Measurements from ENCODE around the gene FOXJ3.
"Not testable (repeated sequence)": the region's sequence is repeated elsewhere in the genome, so short reads cannot be mapped to it uniquely, and the experiment has no call there.

FOXJ3 gene

DNA sequence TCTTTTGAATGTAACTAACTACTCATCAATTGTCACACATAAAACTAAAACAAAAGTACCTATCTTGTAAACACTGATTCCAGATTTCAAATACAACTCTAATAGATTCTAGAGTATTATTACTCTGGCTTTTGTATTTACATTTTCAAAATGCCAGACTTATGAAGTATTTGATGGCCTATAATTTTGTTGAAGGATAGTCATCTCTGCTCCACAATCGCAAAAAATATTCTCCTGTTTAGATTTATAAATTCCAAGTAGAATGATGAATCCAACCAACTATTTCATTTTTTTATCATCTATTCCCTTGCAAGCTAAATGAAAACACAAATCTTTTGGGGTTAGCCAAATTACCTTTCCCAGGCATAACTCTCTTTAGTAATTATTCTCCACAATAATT lies 95.5 kb downstream of the FOXJ3 start:
- DNase-seq = no peak

DNA sequence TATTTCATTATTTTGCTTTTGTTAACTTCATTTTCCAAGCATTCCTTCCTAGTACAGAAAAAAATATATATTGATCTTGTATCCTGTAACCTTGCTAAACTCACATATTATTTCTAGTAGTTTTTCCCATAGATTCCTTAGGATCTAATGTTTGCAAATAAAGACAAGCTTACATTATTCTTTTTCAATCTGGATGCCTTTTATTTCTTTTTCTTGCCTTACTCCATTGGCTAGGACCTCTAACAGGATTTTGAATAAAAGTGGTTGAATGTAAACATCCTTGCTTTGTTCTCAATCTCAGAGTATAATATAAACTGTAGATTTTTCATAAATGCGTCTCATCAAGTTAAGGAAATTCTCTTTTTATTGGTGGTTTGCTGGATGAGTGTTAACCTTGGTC lies 96.0 kb downstream of the FOXJ3 start:
- DNase-seq = no peak

DNA sequence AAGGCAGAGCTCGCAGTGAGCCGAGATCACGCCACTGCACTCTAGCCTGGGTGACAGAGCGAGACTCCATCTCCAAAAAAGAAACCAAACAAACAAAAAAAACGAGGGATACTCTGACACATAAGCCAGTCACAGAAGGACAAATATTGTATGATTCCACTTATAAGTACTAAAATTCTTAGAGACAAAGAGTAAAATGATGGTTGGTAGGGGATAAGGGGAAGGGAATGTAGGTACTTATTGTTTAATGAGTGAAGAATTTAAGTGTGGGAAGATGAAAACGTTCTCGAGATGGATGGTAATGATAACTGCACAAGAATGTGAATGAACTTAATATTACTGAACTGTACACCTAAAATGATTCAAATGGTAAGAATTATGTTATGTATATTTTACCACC lies 103.8 kb downstream of the FOXJ3 start:
- no peak for DNase-seq

DNA sequence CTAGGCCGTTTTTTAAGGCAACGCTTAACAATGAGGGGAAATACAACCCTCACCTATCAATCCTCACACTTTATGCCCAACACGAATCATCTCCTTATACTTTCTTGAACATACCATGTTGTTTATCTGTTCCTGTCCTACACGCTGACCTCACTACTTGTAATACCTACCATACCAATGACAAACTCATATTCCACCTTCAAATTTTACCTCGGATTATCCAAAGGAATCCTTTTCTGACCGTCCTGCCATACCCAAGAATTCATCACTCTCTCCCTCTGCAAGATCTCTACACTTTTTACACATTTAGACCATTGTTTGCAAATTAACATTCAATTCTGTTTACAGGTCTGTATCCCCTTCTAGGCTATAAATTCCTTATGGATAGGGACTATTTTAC lies 106.1 kb downstream of the FOXJ3 start:
- no peak for DNase-seq

DNA sequence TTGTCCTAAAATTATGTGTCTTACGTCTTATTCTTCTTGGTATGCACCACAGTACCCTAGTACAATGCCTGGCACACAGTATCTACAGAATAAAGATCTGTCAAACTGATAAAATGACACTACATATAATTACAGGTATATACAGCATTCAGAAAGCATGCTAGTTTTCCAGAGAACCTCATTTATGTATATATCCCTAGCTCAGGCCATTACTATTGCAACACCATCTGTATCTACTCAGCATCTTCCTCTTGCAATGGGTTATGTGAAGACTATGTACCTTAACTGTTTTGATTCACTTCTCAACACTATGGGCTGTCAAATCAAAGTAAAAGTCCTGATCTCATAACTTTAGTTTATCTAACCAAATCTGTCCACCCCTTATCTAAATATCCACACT lies 112.0 kb downstream of the FOXJ3 start:
- DNase-seq = no peak

DNA sequence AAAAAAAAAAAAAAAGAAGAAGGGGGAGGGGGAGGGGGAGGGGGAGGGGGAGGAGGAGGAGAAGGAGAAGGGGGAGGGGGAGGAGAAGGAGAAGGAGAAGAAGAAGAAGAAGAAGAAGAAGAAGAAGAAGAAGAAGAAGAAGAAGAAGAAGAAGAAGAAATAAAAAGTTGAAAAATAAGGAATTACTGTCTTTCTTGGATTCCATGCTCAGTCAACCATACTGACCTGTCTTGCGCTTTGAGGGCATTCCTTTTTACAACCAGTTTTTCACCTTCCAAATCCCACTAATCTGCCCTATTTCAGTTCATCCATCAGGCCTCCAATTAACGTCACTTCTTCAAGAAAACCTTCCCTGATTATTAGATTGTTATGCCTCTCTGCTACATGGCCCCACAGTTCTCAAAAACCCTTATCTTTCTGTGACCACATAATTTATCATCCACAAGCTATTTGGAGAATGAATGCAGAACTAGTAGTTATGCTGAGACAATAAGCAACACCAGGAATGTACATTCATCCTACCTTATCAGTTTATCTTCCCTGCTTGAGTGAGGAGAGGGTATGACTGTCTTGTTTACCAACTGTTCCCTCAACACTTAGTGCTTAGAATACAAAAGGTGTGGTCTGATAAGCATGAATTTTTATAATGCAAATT lies 113.0 kb downstream of the FOXJ3 start:
- no peak for DNase-seq

DNA sequence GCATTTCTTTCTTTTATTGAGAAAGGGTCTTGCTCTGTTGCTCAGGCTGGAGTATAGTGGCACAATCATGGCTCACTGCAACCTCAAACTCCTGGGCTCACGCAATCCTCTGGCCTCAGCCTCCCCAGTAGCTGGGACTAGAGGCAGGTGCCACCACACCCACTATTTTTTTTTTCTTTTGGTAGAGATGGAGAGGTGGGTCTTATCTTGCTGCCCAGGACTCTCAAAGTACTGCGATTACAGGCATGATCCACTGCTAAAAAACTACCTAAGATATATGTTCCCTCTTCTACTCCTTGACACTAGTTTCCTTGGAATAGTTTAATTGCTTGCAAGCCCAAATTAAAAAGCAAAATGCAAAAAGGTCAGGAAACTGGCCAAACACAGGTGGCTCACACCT lies 113.6 kb downstream of the FOXJ3 start:
- no peak for DNase-seq

DNA sequence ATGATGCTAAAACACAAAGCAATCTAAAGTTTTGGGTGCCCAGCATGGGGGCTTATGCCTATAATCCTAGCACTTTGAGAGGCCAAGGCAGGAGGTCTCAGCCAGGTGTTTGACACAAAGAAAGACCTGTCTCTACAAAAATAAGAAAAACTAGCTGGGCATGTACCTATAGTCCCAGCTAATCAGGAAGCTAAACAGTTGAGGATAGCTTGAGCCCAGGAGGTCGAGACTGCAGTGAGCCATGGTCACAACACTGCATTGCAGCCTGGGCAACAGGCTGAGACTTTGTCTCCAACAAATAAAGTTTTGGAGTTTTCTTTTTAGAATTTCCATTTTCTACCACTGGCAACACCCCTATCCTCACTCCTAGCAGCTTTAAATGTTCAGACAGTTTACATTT lies 115.4 kb downstream of the FOXJ3 start:
- no peak for DNase-seq

DNA sequence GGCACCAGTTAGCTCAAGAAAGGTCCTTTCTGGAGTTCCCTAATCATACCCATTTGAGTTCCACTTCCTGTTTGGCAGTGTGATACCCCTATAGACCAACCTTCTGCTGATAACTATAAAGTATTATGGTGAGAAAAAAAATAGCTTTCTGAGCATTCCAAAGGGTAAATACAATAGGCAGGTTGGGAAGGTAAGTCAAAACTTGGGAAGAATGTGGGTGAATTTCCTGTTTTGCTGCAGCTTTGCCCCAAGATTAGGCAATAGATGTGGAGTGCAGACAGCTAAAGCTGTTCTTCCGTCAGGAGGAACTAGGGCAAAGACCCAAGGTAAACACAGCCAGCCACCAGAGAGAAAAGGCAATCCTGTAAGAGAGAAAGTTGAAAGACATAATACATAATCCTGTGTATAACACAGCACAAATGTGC lies 120.6 kb downstream of the FOXJ3 start:
- no peak for DNase-seq

DNA sequence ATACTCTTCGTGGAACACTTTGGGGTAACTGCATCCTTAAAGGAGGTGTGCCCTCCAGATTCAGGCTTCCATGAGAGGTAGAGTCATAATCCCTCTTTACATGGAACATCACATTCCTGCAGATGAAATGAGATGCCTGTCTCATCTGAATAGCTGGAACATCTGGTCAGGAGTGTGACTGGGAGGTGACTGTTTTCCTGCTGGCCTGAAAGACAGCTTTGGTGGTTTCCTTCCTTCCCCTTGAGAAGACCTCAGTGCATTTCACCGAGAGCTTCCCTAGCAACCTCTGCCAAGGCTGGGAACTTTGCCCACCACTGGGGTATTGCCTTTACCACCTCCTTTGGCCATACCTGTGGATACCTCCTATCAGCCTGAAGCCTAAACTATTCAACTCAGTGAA lies 123.8 kb downstream of the FOXJ3 start:
- DNase-seq = no peak

DNA sequence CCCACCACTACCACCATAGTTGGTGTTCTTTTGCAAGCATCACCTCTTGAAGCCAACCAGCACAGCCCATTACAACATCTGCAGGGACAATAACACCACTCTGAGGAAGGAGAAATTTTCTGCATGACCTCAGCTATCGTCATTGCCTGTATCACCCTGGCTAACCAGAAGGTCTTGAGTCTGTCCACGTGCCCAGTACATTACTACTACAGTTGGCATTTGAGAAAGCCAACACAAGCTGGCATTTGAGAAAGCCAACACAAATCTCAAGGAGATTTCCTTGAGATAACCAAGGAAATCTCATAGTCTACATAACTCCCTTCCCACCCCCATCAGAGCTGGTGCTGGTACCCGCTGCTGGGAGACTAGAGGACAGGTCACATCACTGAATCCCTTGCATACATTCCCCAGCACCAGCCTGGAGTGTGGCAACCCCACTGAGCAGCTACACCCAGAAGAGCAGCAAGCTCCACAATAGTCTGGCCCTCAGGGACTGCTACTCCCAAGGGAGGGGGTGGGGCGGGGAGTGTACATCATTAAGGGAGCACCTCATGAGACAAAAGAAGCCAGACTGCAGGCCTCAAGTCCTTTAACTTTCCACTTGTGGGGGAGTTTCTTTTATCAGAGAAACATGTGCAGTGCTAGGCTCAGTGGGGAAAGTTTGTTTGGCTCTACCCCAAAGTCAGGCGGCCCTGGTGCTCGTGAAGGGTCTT lies 124.5 kb downstream of the FOXJ3 start:
- DNase-seq = no peak

DNA sequence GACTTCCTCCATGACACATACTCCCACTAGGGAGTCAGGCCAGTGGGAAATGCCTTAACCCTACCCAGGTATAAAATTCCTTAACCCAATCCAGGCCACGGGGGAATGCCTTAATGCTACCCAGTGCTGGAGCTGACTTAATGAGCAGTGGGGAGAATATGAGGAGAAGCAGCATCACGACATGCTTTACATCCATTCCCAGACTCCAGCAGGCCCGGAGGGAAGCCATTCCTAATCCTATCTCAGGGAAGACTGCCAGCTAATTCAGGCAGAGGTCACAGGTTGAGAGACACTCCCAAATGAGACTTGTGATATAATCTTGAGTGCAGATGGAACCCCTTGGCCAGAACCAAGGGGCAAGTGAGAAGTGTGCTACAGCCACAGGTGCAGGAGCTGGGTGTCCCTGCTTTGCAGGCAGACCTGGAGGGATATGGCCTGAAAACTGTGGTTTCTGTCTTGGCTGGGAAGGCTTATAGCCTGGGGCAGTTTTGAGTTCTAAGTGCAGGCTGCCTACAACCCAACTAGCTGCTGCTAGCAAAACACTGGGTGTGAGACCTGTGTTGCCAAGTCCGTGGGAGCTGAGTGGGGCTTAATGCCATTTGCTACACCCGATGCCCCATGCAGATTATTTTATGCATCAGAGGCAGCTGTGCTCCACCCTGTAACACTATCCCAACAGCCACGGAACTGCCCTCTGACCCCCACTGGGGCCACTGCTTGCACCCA lies 125.3 kb downstream of the FOXJ3 start:
- DNase-seq = no peak

DNA sequence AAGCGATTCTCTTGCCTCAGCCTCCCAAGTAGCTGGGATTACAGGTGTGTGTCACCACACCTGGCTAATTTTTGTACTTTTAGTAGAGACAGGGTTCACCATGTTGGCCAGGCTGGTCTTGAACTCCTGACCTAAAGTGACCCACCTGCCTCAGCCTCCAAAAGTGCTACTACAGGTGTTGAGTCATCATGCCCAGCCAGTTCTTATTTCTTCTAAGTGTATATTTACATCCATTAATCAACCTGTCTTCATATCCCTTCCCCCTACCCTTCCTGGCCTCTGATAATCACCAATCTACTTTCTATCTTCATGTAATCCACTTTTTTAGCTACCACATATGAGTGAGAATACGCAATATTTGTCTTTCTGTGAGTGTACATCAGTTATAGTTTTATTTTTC lies 128.1 kb downstream of the FOXJ3 start:
- not testable (repeated sequence) for DNase-seq

DNA sequence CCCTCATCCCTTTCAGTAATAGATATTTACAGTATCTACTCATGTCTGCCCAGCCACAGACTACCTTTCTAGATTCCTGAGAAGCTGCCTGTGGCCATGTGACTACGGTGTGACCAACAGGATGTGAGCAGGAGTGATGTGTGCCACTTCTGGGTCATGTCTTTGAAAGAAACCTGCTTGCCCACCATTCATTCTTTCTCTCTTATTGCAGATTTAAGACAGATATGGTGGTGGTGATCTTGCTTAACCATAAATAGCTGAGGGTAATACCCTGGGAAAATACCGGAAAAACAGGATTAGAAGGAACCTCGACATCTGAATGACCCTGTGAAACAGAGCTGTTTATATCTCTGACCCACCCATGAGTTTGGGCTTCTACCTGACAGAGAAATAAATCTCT lies 128.9 kb downstream of the FOXJ3 start:
- no peak for DNase-seq

DNA sequence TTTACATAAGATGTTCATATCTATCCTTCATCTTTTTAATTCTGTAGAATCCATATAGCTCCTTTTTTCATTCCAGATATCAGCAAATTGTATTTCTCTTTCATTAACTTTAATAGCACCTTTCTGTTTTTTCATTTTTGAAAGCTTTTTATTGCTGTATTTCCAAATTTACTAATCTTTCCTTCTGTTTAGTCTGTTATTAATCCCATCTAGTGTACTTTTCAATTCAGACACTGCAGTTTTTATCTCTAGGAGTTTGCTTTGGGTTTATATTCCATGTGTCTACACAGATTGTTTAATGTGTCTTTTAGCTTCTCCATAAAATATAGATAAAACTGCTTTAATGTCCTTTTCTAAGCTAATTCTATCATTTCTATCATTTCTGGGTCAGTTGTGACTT lies 133.0 kb downstream of the FOXJ3 start:
- no peak for DNase-seq

DNA sequence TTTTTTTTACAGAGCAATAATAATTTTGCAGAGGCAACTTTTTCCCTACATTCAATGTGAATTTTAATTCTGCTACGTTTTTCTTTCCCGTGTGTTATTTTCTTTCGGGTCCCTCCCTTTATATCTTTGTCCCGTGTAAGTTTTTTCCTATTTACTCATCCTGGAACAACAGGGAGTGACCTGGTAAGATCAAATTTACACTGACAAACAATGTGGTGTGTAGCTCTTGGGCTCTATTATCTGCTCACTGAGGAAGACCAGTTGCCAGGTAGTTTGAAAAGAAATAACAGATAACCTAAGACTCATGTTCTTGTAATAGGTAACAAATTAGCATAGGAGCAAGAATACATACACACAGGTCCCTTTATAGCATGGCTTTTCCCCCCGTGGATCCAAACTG lies 136.8 kb downstream of the FOXJ3 start:
- no peak for DNase-seq

DNA sequence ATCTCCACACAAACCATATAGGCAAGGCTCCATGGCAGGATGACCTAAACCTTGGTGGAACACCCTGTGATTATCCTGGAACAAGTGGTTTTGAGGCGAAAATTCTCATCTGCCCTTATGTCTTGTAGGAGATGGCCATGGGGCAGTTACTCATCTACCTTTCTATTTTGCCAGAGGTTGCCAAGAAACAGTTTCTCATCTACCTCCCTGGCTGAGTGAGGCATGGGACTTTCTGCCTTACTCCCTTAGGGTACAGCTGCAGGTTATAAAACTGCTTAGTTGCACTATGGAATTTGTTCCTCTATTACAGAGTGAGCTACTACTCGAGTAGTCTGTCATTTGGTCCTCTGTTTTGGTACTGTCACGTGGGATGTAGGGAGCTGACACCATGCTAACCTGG lies 139.2 kb downstream of the FOXJ3 start:
- no peak for DNase-seq

DNA sequence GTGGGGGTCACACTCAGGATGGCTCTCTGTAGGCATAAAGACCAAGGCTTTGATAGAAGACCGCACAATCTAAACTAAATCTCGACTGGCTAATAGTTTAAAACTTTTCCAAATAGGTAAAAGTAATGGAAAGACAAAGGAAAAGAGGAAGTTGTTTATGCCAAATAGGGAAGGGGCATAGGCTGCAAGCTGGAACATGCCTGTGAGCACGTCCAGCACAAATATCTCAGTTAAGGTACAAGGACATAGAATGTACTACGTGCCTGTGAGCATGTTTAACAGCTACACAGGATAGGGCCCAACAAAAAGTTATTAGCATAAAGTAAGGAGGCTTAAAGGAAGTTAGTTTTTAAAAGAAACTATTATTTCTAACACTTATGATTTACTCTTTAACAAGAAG lies 142.9 kb downstream of the FOXJ3 start:
- DNase-seq = no peak

DNA sequence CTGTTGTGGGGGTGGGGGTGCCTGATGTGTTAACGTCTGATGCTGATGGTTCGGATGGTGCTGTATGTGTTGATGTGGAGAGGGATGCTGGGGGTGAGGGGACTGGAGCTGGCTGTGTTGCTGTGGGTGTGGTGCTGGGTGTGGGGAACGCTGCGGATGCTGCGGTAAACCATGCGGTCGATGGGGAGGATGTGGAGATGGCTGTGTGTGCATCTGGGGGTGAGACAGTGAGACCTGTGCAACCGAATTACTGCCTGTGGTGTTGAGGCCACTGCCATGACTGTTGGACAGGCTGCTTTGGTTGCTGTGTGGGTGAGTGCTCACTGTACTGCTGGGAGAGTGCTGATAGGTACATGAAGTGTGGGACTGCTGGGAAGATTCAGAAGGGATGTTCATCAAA lies 143.7 kb downstream of the FOXJ3 start:
- DNase-seq = no peak

DNA sequence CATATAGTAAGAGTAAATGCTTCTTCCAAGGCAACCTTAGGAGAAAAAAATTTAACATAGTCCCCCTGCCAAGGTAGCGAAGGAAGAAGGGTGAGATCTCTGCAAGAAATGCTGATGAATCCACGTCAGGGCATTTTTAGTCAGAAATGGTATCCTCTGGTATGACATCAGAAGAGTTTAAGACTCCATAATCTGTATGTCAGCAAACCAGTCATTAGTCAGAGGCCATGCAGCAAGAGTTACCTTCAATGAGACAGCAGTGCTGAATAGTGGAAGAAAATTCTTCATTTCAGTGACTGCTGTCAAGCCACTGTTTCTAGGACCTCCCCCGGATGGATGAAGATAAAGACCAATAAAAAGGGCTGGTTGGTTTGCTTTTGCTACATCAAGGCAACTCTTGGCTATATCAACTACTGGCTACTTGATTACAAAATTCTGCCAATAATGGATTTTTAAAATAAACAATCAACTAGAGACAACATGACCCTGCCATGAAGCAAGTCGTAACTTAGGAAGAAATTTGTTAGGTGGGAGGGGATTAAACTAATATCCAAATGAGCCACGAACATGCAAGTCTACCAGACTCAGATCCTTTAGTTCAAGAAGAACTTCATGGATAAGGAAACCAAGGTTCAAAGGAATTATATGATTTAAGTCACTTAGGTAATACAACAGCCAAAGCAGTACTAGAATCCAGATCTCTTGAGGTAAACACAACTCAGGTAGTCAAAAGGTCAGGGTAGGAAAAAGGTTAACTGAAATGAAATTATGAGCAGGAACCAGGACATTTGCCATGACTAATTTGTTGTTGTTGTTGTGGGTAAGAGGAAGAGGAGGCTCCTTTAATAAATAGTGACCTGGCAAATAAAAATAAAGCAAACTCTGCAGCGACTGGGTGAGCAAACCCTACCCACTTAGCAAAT lies 144.8 kb downstream of the FOXJ3 start:
- DNase-seq = no peak

DNA sequence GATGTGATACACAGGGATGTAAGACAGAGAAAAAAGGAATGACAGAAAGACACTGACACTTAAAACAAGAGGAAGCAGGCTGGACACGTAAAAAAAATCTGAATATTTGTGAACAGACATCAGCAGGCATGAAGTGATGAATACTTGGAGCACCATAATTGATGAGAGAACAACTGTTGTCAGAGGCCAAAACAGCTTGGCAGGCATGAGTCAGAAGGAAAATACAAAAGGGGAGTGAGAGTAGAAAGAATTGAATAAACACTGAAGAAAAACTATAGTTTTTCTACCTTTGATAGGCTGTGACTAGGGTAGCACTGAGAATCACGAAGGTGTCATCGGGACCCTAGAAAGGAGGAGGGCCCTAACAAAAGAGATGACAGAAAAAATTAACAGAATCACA lies 148.9 kb downstream of the FOXJ3 start:
- DNase-seq = no peak

DNA sequence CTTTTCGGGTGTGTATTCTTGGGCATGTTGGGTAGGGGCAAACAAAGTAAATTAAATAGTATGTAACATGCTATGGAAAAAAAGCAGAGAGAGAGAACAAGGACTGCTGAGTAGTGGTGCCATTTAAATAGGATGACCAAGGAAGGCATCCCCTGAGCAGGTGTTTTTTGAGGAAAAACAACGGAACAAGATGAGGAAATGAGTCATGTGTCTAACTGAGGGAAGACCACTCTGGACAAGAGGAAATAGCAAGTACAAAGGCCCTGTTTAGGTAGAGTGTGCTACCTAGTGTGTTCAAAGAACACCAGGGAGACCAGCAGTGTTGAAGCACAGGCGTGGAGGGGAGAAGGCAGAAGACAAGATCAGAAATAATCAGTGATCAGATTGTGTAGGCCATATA lies 150.4 kb downstream of the FOXJ3 start:
- no peak for DNase-seq

DNA sequence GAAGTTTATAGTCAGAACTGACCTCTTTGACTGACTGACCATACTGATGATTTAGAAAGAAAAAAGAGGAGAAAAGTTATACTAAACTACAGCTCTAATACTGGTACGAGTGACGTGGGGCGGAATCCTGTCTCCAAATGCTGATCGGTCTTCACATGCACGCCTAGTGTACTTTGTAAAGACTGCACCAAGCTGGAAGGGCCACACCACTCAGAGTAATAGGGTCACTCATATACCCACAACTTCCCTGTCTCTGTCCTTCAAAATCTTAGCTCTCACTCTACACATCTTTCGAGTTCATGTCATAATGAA lies 151.1 kb downstream of the FOXJ3 start:
- DNase-seq = no peak
